ENCODE results near the gene NAXD.
"Not testable (repeated sequence)": the region's sequence is repeated elsewhere in the genome, so short reads cannot be mapped to it uniquely, and the experiment has no call there.

NAXD gene

DNA sequence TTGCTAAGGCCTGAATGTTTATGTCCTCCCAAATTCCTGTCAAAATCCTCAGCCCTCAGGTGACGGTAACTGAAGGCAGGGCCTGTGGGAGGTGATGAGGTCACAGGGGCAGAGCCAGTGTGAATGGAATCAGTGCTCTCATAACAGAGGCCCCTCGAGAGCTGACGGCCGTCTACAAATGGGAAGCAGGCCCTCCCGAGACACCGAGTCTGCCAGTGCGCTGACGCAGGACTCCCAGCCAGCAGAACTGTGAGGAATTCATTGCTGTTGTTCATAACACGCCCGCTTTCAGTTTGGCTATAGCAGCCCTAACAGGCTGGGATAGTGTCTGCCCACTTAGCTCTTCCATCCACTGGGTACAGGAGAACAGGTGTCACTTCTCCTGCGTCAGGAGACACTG is 49.3 kb downstream of the NAXD start:
- no peak for DNase-seq (ENCODE audit: low spot score)

DNA sequence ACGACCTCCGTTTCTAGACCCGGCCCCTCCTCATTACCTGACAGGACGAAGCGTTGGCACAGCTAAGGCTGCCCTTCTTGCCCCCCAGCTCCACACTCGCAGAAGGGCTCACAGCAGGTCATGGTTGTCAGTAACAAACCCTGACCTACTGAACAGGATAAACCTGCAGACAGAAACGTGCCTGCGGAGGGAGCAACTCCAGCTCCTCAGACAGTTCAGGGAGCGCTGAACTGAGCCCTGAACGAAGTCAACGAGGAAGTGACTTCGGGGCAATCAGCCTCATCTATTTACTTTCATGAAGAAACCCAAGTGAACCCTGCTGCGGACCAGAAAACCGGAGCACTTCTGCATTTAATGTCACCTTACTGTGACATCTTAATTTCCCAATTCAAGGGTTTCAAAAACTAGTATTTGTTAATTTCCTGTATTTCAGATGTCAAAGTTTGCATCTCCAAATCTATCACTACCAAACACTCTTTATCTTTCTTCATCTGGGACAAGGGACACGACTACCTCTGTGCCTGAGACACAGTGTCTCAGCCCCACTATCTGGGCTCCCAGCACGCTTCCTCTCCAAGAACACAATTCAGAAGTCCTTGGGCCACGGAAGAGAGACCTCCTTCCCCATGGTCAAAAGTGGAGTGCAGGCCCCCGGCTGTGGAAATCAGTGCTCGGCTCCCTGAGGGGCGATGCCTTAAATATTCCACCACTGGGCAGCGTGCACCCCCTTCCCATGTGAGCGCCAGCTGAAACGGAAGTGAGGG is 50.3 kb downstream of the NAXD start:
- no peak for DNase-seq (ENCODE audit: low spot score)

DNA sequence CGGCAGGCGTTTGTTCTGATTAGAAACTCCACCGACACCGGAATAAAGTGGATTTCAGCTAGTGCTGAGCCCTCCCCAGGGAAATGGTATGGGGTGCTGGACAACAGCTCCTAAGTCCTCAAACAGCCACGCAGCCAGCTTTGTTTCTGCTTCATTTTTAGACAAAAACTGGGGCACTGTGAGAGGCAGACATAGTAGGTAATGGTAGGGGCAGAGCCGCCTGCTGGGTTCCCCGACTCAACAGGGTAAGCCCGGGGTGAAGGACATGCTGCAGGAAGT is 50.8 kb downstream of the NAXD start:
- DNase-seq (ENCODE audit: low spot score) = no peak

DNA sequence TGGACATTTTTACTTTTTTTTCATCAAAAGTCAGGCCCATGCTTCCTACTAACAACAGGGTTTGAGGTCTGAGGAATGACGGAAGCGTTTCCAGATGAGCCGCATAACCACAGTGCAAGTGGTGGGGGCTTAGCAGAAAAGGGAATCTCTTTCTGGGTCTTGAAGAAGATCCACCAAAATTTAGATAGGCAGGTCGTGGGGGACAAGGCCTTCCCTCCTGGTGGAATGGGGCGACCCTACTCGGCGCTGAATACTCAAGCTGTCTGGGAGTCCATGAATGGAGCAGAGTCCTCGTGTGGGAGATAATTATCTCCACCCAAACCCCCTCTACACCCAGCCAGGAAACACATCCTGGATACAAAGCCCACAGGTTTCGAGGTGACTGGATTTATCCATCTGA is 53.7 kb downstream of the NAXD start:
- DNase-seq (ENCODE audit: low spot score) = no peak

DNA sequence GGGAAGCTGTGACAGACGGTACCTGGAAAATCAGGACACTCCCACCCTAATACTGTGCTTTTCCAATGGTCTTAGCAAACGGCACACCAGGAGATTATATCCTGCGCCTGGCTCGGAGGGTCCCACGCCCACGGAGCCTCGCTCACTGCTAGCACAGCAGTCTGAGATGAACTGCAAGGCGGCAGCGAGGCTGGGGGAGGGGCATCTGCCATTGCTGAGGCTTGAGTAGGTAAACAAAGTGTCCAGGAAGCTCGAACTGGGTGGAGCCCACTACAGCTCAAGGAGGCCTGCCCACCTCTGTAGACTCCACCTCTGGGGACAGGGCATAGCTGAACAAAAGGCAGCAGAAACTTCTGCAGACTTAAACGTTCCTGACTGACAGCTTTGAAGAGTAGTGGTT is 54.5 kb downstream of the NAXD start:
- DNase-seq (ENCODE audit: low spot score) = not testable (repeated sequence)

DNA sequence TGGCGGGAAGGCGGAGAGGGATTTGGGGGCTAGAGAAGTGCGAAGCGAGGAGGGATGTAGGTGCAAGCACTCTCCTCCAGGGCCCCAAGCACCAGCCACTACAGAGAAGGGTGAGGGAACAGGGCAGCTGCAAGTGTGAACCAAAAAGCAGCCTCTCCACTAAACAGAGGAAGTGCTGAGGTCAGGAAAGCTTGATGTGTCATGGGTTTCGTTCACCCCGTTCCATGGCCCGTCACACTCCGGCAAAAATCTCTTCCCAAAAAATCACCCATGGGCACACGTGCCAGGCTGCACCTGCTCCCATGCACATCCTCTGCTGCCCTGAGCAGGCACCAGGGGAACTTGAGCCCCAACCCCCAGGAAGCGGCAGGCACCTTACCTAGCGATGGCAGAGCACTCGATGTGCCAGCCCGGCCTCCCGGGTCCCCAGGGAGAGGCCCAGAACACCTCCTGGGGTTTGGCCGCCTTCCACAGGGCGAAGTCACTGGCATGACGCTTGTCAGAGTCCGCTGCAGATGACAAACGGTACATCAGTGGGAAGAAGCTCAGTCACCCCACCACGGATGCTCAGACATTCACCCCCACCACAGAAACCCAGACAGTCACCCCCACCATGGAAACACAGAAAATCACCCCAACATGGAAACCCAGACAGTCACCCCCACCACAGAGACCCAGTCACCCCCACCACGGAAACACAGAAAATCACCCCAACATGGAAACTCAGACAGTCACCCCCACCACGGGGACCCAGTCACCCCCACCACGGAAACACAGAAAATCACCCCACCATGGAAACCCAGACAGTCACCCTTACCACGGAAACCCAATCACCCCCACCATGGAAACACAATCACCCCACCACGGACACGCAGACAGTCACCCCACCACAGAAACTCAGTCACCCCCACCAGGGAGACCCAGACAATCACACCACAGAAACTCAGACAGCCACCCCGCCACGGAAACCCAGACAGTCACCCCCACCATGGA is 61.5 kb downstream of the NAXD start:
- no peak for DNase-seq (ENCODE audit: low spot score)

DNA sequence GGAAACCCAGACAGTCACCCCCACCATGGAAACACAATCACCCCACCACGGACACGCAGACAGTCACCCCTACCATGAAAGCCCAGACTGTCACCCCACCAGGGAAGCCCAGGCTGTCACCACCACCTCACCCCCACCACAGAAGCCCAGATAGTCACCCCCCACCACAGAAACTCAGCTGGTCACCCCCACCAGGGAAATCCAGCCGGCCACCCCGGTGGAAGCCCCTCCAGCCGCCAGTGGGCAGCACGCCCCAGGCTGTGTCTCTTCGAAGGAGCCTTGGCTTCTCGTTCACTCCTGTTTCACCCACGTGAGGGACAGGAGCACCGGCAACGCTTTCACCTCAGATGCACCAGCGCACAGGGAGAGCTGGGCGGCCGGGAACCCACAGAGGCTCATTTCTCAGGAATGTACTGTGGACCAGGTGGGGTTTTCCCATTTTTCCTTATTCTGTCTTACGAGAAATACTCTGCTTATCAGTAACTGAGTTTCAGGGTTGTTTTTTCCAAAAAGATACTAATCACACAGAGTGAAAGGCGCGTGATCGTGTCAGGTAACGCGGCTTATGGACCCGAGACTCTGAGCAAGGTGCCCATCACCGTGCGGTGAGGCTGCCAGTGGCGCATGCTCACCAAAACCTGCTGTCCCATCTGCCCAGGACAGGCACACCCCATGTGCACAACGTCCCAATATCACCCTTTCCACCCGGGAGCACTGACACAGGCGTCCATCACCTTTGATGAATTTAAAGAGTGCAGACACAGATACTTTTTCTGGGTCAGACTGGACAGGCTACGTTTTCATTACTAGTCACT is 62.6 kb downstream of the NAXD start:
- DNase-seq (ENCODE audit: low spot score) = no peak

DNA sequence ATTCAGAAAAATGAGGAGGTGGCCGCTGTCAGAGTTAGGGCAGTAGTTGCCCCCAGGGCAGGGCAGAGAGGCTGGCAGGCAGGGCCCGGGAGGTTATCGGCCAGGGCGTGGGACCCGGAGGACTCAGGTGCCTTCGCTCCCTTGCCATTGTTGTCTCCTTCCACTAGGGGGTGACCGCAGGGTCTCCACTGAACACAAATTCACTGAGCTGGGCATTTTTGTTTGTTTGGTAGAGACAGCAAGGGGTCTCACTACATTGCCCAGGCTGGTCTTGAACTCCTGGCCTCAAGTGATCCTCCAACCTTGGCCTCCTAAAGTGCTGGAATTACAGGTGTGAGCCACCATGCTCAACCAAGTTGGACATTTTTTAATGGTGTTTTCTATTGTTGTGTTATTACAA is 65.5 kb downstream of the NAXD start:
- no peak for DNase-seq (ENCODE audit: low spot score)

DNA sequence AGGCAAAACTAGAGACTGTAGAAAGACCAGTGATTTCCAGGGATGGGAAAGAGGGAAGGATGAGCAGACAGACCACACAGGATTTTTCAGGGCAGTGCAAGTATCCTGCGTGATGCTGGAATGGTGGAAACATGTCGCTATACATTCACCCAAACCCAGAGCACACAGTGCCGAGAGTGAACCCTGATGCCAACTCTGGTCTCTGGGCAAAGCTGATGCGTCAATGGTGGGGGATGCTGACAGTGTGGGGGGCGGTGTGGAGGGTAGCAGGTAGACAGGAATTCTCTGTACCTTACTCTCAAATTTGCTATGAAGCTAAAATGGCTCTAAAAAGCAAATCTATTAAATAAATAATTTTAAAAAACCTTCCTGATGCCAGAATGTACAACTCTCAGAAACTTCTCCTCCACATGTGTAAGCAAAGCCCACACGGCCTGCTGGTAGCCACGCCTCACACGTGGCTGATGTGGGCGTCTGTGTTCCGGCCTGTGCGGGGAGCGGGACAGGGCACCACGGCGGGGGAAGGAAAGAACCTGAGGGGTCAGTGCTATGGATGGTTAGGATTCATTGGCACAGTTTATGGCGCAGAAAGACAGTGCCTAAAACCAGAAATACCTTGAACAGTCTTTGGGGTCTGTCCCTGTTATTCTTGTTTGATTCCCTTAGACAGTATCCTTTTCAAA is 66.7 kb downstream of the NAXD start:
- no peak for DNase-seq (ENCODE audit: low spot score)

DNA sequence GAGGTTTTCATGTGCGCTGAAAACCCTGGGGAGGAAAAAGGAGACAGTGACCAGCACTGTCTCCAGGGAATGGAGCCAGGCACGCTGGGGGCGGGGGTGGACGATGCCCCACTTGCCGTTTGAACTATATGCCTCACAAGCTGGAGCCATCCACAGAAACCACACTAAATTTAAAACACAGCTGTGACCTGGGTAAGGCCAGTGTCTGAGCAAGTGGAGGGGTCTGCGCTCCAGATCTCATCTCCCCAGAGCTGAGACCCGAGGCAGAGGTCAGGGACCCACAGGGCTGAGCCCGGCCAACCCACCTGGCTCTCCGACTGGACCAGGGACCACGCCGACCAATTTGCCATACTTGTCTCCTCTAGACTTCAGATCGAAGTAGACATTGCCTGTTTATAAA is 67.4 kb downstream of the NAXD start:
- DNase-seq (ENCODE audit: low spot score) = no peak

DNA sequence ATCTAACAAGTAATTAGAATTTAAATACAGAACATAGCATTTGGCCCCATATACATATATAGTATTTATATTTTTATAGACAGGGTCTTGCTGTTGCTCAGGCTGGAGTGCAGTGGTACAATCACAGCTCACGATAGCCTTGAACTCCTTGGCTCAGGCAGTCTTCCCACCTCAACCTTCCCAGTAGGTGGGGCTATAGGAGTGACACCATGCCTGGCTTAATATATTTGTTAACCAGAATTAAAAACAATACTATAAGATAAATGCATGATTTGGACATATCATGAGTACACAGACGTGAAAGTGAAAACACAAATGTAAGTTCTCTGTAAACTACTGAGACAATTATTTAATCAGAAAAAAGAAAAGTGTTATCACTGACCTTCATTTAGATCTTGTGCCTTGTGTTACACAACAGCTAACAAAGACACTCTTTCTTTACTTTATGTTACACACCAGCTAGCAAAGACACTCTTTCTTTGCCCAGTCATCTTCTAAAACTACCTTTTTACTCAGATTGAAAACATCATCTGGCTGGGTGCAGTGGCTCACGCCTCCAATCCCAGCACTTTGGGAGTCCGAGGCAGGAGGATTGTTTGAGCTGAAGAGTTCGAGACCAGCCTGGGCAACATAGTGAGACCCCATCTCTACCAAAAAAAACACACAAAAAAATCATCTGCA is 68.0 kb downstream of the NAXD start:
- DNase-seq (ENCODE audit: low spot score) = peak; percentile 85

DNA sequence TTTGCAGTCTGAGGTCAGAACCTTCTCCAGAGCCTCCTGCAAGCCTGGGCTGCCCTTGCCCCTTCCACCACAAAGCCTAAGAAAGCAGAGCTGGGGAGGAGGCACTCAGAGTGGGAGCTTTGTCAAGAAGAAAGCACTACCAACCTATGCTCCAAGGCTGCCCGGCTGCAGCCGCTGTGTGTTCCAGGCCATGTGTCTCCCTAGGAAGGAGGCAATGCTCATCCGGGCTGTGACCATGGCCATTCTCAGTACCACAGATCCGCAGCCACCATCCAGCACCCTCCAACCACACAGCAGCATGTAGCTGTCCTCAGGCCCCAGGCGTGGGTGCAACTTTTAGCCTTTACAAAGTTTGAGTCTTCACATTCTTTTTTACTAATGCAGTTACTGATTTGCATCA is 68.6 kb downstream of the NAXD start:
- no peak for DNase-seq (ENCODE audit: low spot score)

DNA sequence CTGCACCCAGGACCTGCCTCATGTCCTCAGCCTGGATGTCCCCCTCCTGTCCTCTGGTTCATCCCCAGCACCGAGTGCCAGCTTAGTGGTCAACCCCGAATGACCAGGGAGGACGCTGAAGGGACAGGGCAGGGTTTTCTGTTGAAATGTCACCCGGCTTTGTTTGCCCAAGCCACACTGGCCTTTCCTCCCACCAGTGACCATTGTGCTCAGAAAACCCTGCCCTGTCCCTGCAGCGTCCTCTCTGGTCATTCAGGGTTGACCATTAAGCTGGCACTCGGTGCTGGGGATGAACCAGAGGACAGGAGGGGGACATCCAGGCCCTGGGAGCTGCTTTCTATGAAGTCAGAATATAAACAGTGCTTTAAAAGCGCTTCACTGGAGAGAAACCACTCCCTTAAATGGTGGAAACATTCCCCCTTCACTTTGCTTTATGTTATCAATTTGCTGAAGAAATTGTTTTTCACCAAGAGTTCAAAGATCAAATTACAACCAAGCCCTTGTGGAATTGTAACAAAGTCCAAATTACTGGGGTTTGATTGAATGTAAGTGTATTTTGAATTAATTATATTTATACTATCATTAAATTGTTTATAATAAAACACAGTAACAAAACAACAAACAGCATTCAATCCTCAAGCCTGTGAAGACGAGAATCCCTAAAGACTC is 69.2 kb downstream of the NAXD start:
- no peak for DNase-seq (ENCODE audit: low spot score)

DNA sequence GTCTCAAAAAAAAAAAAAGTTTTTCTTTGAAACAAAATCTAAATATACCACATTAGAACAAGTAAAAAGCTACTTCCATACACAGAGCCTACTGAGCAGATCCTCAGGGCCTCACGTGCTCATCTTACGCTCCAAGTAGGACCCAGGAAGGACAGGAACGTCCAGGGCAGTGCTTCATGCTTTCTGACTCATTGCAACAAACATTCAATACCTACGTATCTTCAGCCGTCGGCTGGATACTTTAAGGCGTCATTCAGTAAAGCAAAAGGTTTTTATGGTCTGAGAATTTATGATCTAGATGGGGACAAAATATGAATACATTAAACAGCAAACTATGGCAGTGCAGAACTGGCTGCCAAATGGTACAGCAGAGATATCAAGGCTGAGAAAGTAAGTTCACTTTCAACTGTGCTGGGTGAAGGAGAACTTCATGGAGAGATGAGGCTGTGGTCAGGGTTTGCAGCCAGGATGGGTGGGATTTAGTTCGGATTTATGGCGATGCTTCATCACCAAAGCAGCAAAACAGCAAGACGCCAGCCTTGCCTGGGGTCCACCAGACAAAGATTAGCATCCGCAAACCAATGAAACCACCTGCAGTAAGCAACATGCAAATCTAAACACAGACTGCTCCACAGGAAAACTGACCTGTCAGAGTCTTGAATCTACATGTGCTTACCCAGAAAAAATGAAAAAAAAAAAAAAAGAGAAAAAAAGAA is 70.1 kb downstream of the NAXD start:
- DNase-seq (ENCODE audit: low spot score) = no peak

DNA sequence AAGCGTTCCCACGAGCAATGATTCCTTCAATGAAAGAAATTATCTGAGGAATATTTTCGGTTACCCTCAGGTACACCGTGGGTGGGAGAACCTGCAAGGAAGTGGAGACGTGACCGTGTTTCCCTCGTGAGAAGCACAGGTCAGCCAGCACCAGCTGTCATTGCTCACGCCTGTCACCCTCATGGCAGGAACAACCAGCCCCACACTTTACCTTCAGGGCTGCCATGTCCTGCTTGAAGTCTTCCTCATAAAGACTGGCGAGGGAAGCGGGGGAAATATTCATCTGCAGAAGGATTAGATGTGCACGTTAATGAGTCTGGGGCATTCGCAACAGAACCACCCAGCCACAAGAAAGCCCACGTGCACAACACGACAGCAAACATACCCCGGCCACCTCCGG is 72.4 kb downstream of the NAXD start:
- no peak for DNase-seq (ENCODE audit: low spot score)

DNA sequence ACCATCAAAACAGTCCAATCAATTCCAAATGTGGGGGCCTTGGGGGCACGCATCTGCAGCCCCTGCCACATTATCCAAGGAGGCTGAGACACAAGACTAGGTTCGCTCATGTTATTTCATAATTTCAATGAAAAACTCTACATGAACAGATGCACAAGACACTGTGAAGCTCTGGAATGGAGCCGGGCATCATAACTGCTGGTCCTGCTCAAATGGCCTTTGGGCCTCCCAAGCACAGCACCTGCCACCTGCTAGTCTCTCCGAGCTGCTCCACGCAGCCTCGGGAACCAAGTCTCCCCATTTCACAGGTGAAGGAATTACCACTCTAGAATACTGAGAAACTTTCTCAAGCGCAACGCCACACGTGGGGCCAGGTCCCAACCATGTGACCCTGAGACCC is 73.7 kb downstream of the NAXD start:
- no peak for DNase-seq (ENCODE audit: low spot score)

Measured in COLO829 (cell line).